Measurements from ENCODE around the gene TCP11. TPM values are rescaled to one million over a fixed set of nuclear protein-coding genes. Genes with fewer than 3 reads are reported as not detected.
A peak's percentile ranks its signal among the peaks of the same experiment; 100 is the strongest.

TCP11 gene
- total and polyA plus RNA-seq, 11 donors, result 0.04 TPM; not detected in 10

DNA sequence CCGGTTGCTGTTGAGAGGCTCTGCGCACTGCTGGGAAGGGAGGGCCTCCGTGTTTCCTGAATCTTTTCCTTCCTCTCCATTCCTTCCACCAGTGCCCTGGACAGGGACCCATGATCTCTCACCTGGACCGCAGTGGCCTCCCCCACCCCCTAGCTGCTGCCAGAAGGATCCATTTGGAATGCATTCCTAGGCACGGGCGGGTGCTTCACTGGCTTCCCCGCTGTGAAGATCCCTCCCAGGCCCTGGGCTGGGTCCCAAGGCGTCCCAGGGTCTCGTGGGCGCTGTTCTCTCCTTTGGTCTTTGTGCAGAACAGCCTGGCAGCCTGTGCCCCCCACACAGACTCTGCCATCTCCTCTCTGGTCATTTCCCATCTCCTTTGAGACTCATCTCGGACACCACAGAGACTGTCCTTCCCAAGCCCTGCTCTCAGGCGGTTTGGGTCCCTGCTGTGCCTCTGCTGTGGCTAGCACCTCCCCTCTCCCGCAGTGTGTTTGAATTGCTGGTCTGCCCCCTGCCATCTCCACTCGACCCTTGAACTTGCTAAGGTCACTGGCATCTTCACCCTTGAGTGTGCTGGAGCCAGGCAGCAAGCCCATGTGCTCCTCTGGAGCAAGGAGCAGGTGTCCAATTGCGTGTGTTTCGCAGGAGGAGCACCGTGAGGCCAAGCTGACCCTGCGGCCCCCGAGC is 59.0 kb downstream of the TCP11 start:
- Histone ChIP-seq H3K4me3 (no peak overlapping the region), H3K27ac (peak overlapping the region in 11 of 12 donors; percentile 18 to 64 (median 56)), H3K4me1 (peaks cover 0 to 30% (median 14%) of the 10 kb centered on the region in 12 donors), H3K27me3 (no peaks in the 10 kb centered on the region), H3K9me3 (no peaks in the 10 kb centered on the region), H3K36me3 (peaks cover 5 to 100% (median 99%) of the 10 kb centered on the region in 9 donors)
- ATAC-seq (no peak), DNase-seq (peak in 2 of 5 donors; percentile 5 to 17)
- TF ChIP-seq, protein P1, sequence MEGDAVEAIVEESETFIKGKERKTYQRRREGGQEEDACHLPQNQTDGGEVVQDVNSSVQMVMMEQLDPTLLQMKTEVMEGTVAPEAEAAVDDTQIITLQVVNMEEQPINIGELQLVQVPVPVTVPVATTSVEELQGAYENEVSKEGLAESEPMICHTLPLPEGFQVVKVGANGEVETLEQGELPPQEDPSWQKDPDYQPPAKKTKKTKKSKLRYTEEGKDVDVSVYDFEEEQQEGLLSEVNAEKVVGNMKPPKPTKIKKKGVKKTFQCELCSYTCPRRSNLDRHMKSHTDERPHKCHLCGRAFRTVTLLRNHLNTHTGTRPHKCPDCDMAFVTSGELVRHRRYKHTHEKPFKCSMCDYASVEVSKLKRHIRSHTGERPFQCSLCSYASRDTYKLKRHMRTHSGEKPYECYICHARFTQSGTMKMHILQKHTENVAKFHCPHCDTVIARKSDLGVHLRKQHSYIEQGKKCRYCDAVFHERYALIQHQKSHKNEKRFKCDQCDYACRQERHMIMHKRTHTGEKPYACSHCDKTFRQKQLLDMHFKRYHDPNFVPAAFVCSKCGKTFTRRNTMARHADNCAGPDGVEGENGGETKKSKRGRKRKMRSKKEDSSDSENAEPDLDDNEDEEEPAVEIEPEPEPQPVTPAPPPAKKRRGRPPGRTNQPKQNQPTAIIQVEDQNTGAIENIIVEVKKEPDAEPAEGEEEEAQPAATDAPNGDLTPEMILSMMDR (IDR thresholded peaks at IDR 0.05), result no peak
- no peak for TF ChIP-seq POLR2A (IDR thresholded peaks at IDR 0.05)
- intact Hi-C loops (cut with DNase I), result no loop called here
- 64 to 73% (median 68%) methylated on average over 15 to 19 of the region's 19 CpGs for whole genome bisulfite sequencing, 4 donors

DNA sequence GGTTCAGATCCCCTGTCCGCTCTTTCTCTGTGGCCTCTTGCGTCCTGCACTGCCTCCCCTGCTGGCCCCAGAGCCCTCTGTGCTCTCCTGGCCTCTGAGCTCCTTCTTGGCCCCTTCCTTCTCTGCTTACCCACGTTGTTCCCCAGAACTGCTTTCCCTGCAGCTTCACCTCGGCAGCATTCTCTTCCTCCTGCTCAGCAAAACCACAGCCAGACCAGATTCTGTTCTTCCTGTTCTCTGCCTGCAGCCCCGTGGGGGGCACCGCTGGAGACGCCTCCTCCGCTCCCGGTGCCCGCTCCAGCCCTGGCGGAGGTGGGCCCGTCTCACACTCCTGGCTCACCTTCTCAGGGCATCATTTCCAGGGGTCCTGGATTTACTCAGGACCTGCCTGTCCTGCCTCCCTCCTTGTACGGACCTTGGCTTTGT is 59.7 kb downstream of the TCP11 start:
- no peaks in the 10 kb centered on the region for H3K9me3 ChIP-seq
- DNase-seq, result peak in 3 of 5 donors; percentile 11 to 26 (median 19)
- H3K27me3 ChIP-seq, result no peaks in the 10 kb centered on the region
- intact Hi-C loops (cut with DNase I), result no loop called here
- H3K36me3 ChIP-seq, result peaks cover 5 to 100% (median 97%) of the 10 kb centered on the region in 9 donors
- peaks cover 0 to 23% (median 13%) of the 10 kb centered on the region in 12 donors for H3K4me1 ChIP-seq
- peak overlapping the region in 11 of 12 donors; percentile 18 to 64 (median 56) for H3K27ac ChIP-seq
- WGBS, 4 donors, result 49 to 62% (median 53%) methylated on average over 13 of the region's 13 CpGs
- no peak overlapping the region for H3K4me3 ChIP-seq
- TF ChIP-seq POLR2A (IDR thresholded peaks at IDR 0.05), result no peak
- TF ChIP-seq, protein P1 (IDR thresholded peaks at IDR 0.05), result no peak
- peak in 2 of 4 donors; percentile 9 to 18 for ATAC-seq

GRCh38 chr6:35080821-35081425 is 60.2 kb downstream of the TCP11 start:
- intact Hi-C loops (cut with DNase I), result no loop called here
- TF ChIP-seq POLR2A (IDR thresholded peaks at IDR 0.05), result no peak
- TF ChIP-seq, protein P1 (IDR thresholded peaks at IDR 0.05), result no peak
- Histone ChIP-seq H3K27ac (peak overlapping the region in 11 of 12 donors; percentile 18 to 64 (median 56)), H3K4me1 (peaks cover 0 to 19% (median 13%) of the 10 kb centered on the region in 12 donors), H3K9me3 (no peaks in the 10 kb centered on the region), H3K36me3 (peaks cover 5 to 100% (median 95%) of the 10 kb centered on the region in 9 donors), H3K27me3 (no peaks in the 10 kb centered on the region), H3K4me3 (no peak overlapping the region)
- ATAC-seq, result peak in 2 of 4 donors; percentile 3 to 4
- WGBS, 4 donors, result 87 to 93% (median 90%) methylated on average over 19 to 21 of the region's 21 CpGs
- peak in 3 of 5 donors; percentile 20 to 58 (median 26) for DNase-seq

- TF ChIP-seq, protein P1 (IDR thresholded peaks at IDR 0.05), result no peak
- no peak for TF ChIP-seq POLR2A (IDR thresholded peaks at IDR 0.05)
- no peak overlapping the region for H3K27ac ChIP-seq
- intact Hi-C loops (cut with DNase I), result no loop called here
- ATAC-seq (no peak), DNase-seq (peak in 2 of 5 donors; percentile 8 to 51)
- no peaks in the 10 kb centered on the region for H3K27me3 ChIP-seq
- peaks cover 5 to 99% (median 93%) of the 10 kb centered on the region in 9 donors for H3K36me3 ChIP-seq
- H3K9me3 ChIP-seq, result no peaks in the 10 kb centered on the region
- no peak overlapping the region for H3K4me3 ChIP-seq
- peaks cover 0 to 19% (median 13%) of the 10 kb centered on the region in 12 donors for H3K4me1 ChIP-seq
- 88 to 94% (median 92%) methylated on average over 12 to 13 of the region's 13 CpGs for WGBS, 4 donors
These were observed 61.0 kb downstream of the TCP11 start for GRCh38 chr6:35080016-35080680.
